H1 (cell line): ENCODE measurements around the gene PIGU. TPM values are rescaled to one million over a fixed set of nuclear protein-coding genes. Genes with fewer than 3 reads are reported as not detected.
A peak's percentile ranks its signal among the peaks of the same experiment; 100 is the strongest.

Experiments
- ATF2 ChIP-seq: IDR thresholded peaks from 2 replicates; pipeline ENCODE4 v1.6.1; 2012; ENCODE audit warnings: low read length, inconsistent platforms
- CBX8 ChIP-seq: fragments of 300-800, 300-1000 bp; sonication (generic); IDR thresholded peaks from 2 replicates; pipeline ENCODE4 v1.7.1; 2016; ENCODE audit warnings: low read depth, low read length, borderline replicate concordance
- CEBPB ChIP-seq: IDR thresholded peaks from 2 replicates; pipeline ENCODE4 v1.6.1; 2012; ENCODE audit warnings: low read depth, low read length
- CHD1 ChIP-seq: IDR thresholded peaks from 2 replicates; pipeline ENCODE4 v1.6.1; 2012; ENCODE audit warnings: low read depth, low read length, improper control_type of control experiment
- CTBP2 ChIP-seq: IDR thresholded peaks from 2 replicates; pipeline ENCODE4 v1.7.0; 2011; ENCODE audit warnings: borderline replicate concordance, mild to moderate bottlenecking, moderate library complexity, mixed read lengths, low read length; ENCODE audit not compliant: insufficient read depth, insufficient read length
- EP300 ChIP-seq, 2 experiments: IDR thresholded peaks; 1 replicate in 1 of 2; 2 replicates in 1 of 2; pipeline ENCODE4 v1.6.1; 2011 to 2012; ENCODE audit warnings: low read depth in 2 of 2, low read length in 2 of 2, mild to moderate bottlenecking in 2 of 2, borderline replicate concordance in 1 of 2, inconsistent platforms in 1 of 2, moderate library complexity in 1 of 2
- GABPA ChIP-seq: IDR thresholded peaks from 2 replicates; pipeline ENCODE4 v1.6.1; 2011; ENCODE audit warnings: mild to moderate bottlenecking, low read length, moderate library complexity, borderline replicate concordance; ENCODE audit not compliant: insufficient read depth
- HDAC6 ChIP-seq: IDR thresholded peaks from one replicate; pipeline ENCODE4 v1.7.1; 2012; ENCODE audit warnings: low read depth, mild to moderate bottlenecking, inconsistent platforms, low read length, moderate library complexity
- JUND ChIP-seq: IDR thresholded peaks from 2 replicates; pipeline ENCODE4 v1.6.1; 2011; ENCODE audit warnings: mild to moderate bottlenecking, improper control_type of control experiment, low read length
- NANOG ChIP-seq: IDR thresholded peaks from 2 replicates; pipeline ENCODE4 v1.6.1; 2011; ENCODE audit warnings: low read length, low read depth, mild to moderate bottlenecking, inconsistent platforms; ENCODE audit not compliant: insufficient read depth, poor library complexity, severe bottlenecking
- NRF1 ChIP-seq: IDR thresholded peaks from 2 replicates; pipeline ENCODE4 v1.6.1; 2011; ENCODE audit warnings: mild to moderate bottlenecking, low read depth, low read length, improper control_type of control experiment
- PHF8 ChIP-seq: fragments of 200-600 bp; sonication (generic); conservative IDR thresholded peaks from 2 replicates; pipeline ENCODE4 v1.7.1; 2012; ENCODE audit warnings: low read depth, mild to moderate bottlenecking, inconsistent platforms, low read length, moderate library complexity
- POU5F1 ChIP-seq: IDR thresholded peaks from 2 replicates; pipeline ENCODE4 v1.6.1; 2011; ENCODE audit warnings: low read depth, mild to moderate bottlenecking, low read length, moderate library complexity
- RFX5 ChIP-seq: IDR thresholded peaks from 2 replicates; pipeline ENCODE4 v1.6.1; 2011; ENCODE audit warnings: low read depth, low read length, improper control_type of control experiment, borderline replicate concordance
- RNF2 ChIP-seq: fragments of 200-900, 300-1000 bp; sonication (generic); IDR thresholded peaks from 2 replicates; pipeline ENCODE4 v1.7.1; 2016; ENCODE audit warnings: borderline replicate concordance, low read depth, mild to moderate bottlenecking, antibody characterized with exemption, low read length; ENCODE audit not compliant: poor library complexity, severe bottlenecking; ENCODE audit errors: missing control alignments
- SIN3A ChIP-seq, 2 experiments: IDR thresholded peaks in 1 of 2; conservative IDR thresholded peaks in 1 of 2; 2 replicates each; pipeline ENCODE4 v1.6.1; 2011 to 2012; ENCODE audit warnings: low read length in 2 of 2, improper control_type of control experiment in 1 of 2, low read depth in 1 of 2, mild to moderate bottlenecking in 1 of 2
- SP1 ChIP-seq: IDR thresholded peaks from 2 replicates; pipeline ENCODE4 v1.6.1; 2011; ENCODE audit warnings: low read depth, low read length
- SRF ChIP-seq: IDR thresholded peaks from 2 replicates; pipeline ENCODE4 v1.6.1; 2011; ENCODE audit warnings: mild to moderate bottlenecking, low read depth, low read length, moderate library complexity
- SUZ12 ChIP-seq: fragments of 200-600 bp; sonication (generic); IDR thresholded peaks from 2 replicates; pipeline ENCODE4 v1.6.1; 2012; ENCODE audit warnings: mild to moderate bottlenecking, inconsistent platforms, low read length, moderate library complexity, mixed read lengths
- TAF1 ChIP-seq: IDR thresholded peaks from 2 replicates; pipeline ENCODE4 v1.6.1; 2011; ENCODE audit warnings: mild to moderate bottlenecking, low read depth, low read length
- TAF7 ChIP-seq: optimal IDR thresholded peaks from 2 replicates; pipeline ENCODE3; 2011; ENCODE audit warnings: low read depth, mild to moderate bottlenecking, inconsistent platforms, low read length, moderate library complexity, borderline replicate concordance
- polyA plus RNA-seq, 7 experiments: library from polyadenylated mRNA; depleted of rRNA in 3 of 7; stranded (reverse) in 5 of 7; unstranded in 2 of 7; fragments of >200 nt in 5 of 7; fragments of 200-250 nt in 2 of 7; gene quantifications; 1 replicate in 5 of 7; 2 replicates in 1 of 7; 4 replicates in 1 of 7; pipeline versions ENCODE4 v1.2.1 to v1.2.3, GENCODE V29; 2011 to 2013; ENCODE audit warnings: missing spikeins in 2 of 7, mixed read lengths in 2 of 7
- total RNA-seq: library from RNA; stranded (reverse); fragmentation: NEBNext Ultra II Directional; extraction: Animal tissue kit (Norgen Biotek cat#: 25700); gene quantifications from 2 replicates; pipeline ENCODE4 v1.2.1, GENCODE V29; 2021

Gene PIGU
- total and polyA plus RNA-seq, 2 of the 8 experiments (the other 6 are each of a cell fraction or from before 2014, with no cell fraction given): 28.3 to 117 TPM

GRCh38 chr20:34516247-34517113 lies 160.4 kb downstream of the PIGU start, which contains the start of gene DYNLRB1 (continued):
- TF ChIP-seq EP300 (IDR thresholded peaks at IDR 0.05; ENCODE audit: borderline replicate concordance in 1 of 2, low read depth in 2 of 2, low read length in 2 of 2) (no peak), SIN3A (conservative IDR thresholded peaks at IDR 0.05 in 1 of 2, IDR thresholded peaks at IDR 0.05 in 1 of 2; ENCODE audit: low read depth in 1 of 2, low read length in 2 of 2) (peak in 1 of 2 experiments; percentile 83; a peak in 2 of 4 replicates), CBX8 (no peak), SRF (no peak), NRF1 (peak; percentile 57), JUND (0 out of 2 replicates have a peak, but pooled peaks have one; percentile 8), CEBPB (no peak), RNF2 (no peak), PHF8 (peak; percentile 92), HDAC6 (no peak), RFX5 (no peak), GABPA (peak; percentile 60), TAF7 (no peak), CTBP2 (no peak), CHD1 (no peak), SP1 (peak; percentile 81), TAF1 (peak; percentile 76; the same call in 1 of the 2 replicates), ATF2 (no peak), NANOG (no peak), POU5F1 (no peak), SUZ12 (no peak)
- TF ChIP-seq, all 59 proteins: peak for 18
